Suprapubic skin (tissue), 4 donors: ENCODE results near the gene LBHD1. TPM values are rescaled to one million over a fixed set of nuclear protein-coding genes. Genes with fewer than 3 reads are reported as not detected.

Experiments used
- DNase-seq, 2 donors: peaks; one replicate each; pipeline ENCODE4 v3.0.0-alpha.2; 2019; ENCODE audit warnings: low spot score in 2 of 2
- H3K27ac ChIP-seq: fragments of 200-600 bp; sonication (generic); one replicate; pipeline ENCODE4 v1.5.1; 2019
- H3K27me3 ChIP-seq: fragments of 200-600 bp; sonication (generic); one replicate; pipeline ENCODE4 v1.5.1; 2019
- H3K36me3 ChIP-seq: fragments of 200-600 bp; sonication (generic); one replicate; pipeline ENCODE4 v1.5.1; 2019
- H3K4me1 ChIP-seq: fragments of 200-600 bp; sonication (generic); one replicate; pipeline ENCODE4 v1.5.1; 2019
- H3K4me3 ChIP-seq: fragments of 200-600 bp; sonication (generic); one replicate; pipeline ENCODE4 v1.5.1; 2019; ENCODE audit warnings: mild to moderate bottlenecking
- H3K9me3 ChIP-seq: fragments of 200-600 bp; sonication (generic); one replicate; pipeline ENCODE4 v1.5.1; 2019
- EP300 ChIP-seq: sonication (generic); formaldehyde crosslinking; IDR thresholded peaks from one replicate; pipeline ENCODE4 v1.6.1; 2017; ENCODE audit warnings: antibody characterized with exemption
- POLR2A ChIP-seq, 2 donors: fragments of 450-650 bp; IDR thresholded peaks; one replicate each; pipeline ENCODE4 v1.6.1; 2017; ENCODE audit warnings: antibody characterized with exemption in 2 of 2, mild to moderate bottlenecking in 2 of 2, moderate library complexity in 2 of 2
- POLR2AphosphoS5 ChIP-seq, 3 donors: sonication (generic); formaldehyde crosslinking; IDR thresholded peaks; one replicate each; pipeline ENCODE4 v1.6.1; 2017; ENCODE audit warnings: antibody characterized with exemption in 3 of 3
- WGBS: methylation state at CpG from one replicate; pipeline ENCODE4 v1.1.5; 2018; 5-methylcytosine and 5-hydroxymethylcytosine counted together
- total RNA-seq, 4 donors: library from RNA; depleted of rRNA; stranded (reverse); fragments of >200 nt; gene quantifications; one replicate each; pipeline ENCODE4 v1.1.0, GENCODE V29; 2016
- TF ChIP-seq, protein P1 (sequence below), 2 donors: fragments of 200-600 bp in 1 of 2; fragments of 450-650 bp in 1 of 2; sonication (generic) in 1 of 2; IDR thresholded peaks; one replicate each; pipeline ENCODE4 v1.5.1; 2016 to 2019; ENCODE audit warnings: antibody characterized with exemption in 2 of 2, mild to moderate bottlenecking in 1 of 2, moderate library complexity in 1 of 2

The LBHD1 gene
- total RNA-seq, 4 donors from 2014 or later: 1.7 to 8.7 (median 3.3) TPM

DNA sequence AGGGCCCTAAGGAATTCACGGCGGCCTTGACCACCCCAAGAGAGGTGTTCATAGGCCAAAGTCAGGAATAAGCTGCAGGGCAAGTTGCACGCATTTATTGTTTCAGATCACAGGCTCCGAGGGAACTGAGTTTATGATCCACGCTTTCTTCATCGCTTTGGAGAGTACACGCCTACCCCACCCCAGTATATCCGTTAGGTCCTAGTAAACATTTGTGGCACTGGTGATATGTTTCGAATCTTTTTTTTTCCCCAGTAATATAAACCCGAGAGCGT, 26.5 kb downstream of the LBHD1 start:
- no peaks in the 10 kb centered on the region for H3K27me3 ChIP-seq
- no peaks in the 10 kb centered on the region for H3K9me3 ChIP-seq
- peaks cover 38% of the 10 kb centered on the region for H3K36me3 ChIP-seq
- whole genome bisulfite sequencing: 14% methylated on average over 11 of the region's 11 CpGs
- TF ChIP-seq POLR2A (IDR thresholded peaks at IDR 0.05) (no peak), POLR2AphosphoS5 (IDR thresholded peaks at IDR 0.05) (no peak), EP300 (no peak)
- TF ChIP-seq, protein P1, sequence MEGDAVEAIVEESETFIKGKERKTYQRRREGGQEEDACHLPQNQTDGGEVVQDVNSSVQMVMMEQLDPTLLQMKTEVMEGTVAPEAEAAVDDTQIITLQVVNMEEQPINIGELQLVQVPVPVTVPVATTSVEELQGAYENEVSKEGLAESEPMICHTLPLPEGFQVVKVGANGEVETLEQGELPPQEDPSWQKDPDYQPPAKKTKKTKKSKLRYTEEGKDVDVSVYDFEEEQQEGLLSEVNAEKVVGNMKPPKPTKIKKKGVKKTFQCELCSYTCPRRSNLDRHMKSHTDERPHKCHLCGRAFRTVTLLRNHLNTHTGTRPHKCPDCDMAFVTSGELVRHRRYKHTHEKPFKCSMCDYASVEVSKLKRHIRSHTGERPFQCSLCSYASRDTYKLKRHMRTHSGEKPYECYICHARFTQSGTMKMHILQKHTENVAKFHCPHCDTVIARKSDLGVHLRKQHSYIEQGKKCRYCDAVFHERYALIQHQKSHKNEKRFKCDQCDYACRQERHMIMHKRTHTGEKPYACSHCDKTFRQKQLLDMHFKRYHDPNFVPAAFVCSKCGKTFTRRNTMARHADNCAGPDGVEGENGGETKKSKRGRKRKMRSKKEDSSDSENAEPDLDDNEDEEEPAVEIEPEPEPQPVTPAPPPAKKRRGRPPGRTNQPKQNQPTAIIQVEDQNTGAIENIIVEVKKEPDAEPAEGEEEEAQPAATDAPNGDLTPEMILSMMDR (IDR thresholded peaks at IDR 0.05): no peak
- DNase-seq: no peak
- peak overlapping the region; percentile 99 for H3K4me3 ChIP-seq
- peaks cover 26% of the 10 kb centered on the region for H3K4me1 ChIP-seq
- peak overlapping the region; percentile 98 for H3K27ac ChIP-seq

DNA sequence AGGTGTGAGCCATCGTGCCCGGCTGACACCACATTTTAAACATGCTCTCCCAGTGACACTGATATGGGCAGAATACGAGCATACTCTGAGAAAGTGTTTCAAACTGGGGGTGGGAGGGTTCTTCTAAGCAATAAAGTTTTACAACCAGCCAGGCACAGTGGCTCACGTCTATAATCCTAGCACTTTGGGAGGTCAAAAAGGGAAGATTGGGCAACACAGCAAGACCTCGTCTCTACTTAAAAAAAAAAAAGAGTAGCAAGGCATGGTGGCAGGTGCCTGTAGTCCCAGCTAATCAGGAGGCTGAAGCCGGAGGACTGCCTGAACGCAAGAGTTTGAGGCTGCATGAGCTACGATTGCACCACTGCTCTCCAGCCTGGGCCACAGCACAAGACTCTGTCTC, 27.8 kb downstream of the LBHD1 start:
- Histone ChIP-seq H3K9me3 (no peaks in the 10 kb centered on the region), H3K4me1 (peaks cover 26% of the 10 kb centered on the region), H3K27me3 (no peaks in the 10 kb centered on the region), H3K36me3 (peaks cover 34% of the 10 kb centered on the region), H3K27ac (no peak overlapping the region), H3K4me3 (no peak overlapping the region)
- WGBS: 85% methylated on average over 8 of the region's 8 CpGs
- TF ChIP-seq POLR2AphosphoS5 (IDR thresholded peaks at IDR 0.05): no peak
- no peak for TF ChIP-seq EP300
- TF ChIP-seq POLR2A (IDR thresholded peaks at IDR 0.05): no peak
- TF ChIP-seq, protein P1 (IDR thresholded peaks at IDR 0.05): no peak
- DNase-seq: no peak

GRCh38 chr11:62632492-62632891, 39.6 kb downstream of the LBHD1 start:
- WGBS: 88% methylated on average over 6 of the region's 6 CpGs
- DNase-seq: no peak
- Histone ChIP-seq H3K4me1 (no peaks in the 10 kb centered on the region), H3K27ac (no peak overlapping the region), H3K9me3 (no peaks in the 10 kb centered on the region), H3K36me3 (peaks cover 95% of the 10 kb centered on the region), H3K4me3 (no peak overlapping the region), H3K27me3 (no peaks in the 10 kb centered on the region)
- TF ChIP-seq EP300 (no peak), POLR2A (IDR thresholded peaks at IDR 0.05) (no peak), POLR2AphosphoS5 (IDR thresholded peaks at IDR 0.05) (no peak)
- TF ChIP-seq, protein P1 (IDR thresholded peaks at IDR 0.05): no peak

GRCh38 chr11:62627713-62628112, 44.4 kb downstream of the LBHD1 start:
- no peak overlapping the region for H3K27ac ChIP-seq
- TF ChIP-seq POLR2A (IDR thresholded peaks at IDR 0.05) (no peak), POLR2AphosphoS5 (IDR thresholded peaks at IDR 0.05) (no peak), EP300 (no peak)
- TF ChIP-seq, protein P1 (IDR thresholded peaks at IDR 0.05): no peak
- peaks cover under 1% of the 10 kb centered on the region for H3K4me1 ChIP-seq
- no peaks in the 10 kb centered on the region for H3K9me3 ChIP-seq
- H3K27me3 ChIP-seq: no peaks in the 10 kb centered on the region
- WGBS: 85% methylated on average over 3 of the region's 3 CpGs
- H3K4me3 ChIP-seq: no peak overlapping the region
- peaks cover 82% of the 10 kb centered on the region for H3K36me3 ChIP-seq
- DNase-seq: no peak

- H3K27me3 ChIP-seq: no peaks in the 10 kb centered on the region
- peaks cover 35% of the 10 kb centered on the region for H3K4me1 ChIP-seq
- H3K36me3 ChIP-seq: peaks cover 31% of the 10 kb centered on the region
- no peak for TF ChIP-seq POLR2AphosphoS5 (IDR thresholded peaks at IDR 0.05)
- TF ChIP-seq EP300: no peak
- TF ChIP-seq, protein P1 (IDR thresholded peaks at IDR 0.05): no peak
- TF ChIP-seq POLR2A (IDR thresholded peaks at IDR 0.05): no peak
- H3K4me3 ChIP-seq: peak overlapping the region; percentile 64
- no peak for DNase-seq
- H3K27ac ChIP-seq: peak overlapping the region; percentile 85
- 85% methylated on average over 7 of the region's 7 CpGs for WGBS
- no peaks in the 10 kb centered on the region for H3K9me3 ChIP-seq
Measured at GRCh38 chr11:62622476-62623089, 49.5 kb downstream of the LBHD1 start.
